Activated CD8-positive, alpha-beta T cell treated with anti-CD3 and anti-CD28 coated beads for 36 hours (primary cell): Measurements from ENCODE around the gene BBS1. TPM values are rescaled to one million over a fixed set of nuclear protein-coding genes. Genes with fewer than 3 reads are reported as not detected.
"Not testable (repeated sequence)": the region's sequence is repeated elsewhere in the genome, so short reads cannot be mapped to it uniquely, and the experiment has no call there.

Source experiments
- ATAC-seq: fragments of 200-7000 bp; cut with Tn5 transposase; one replicate; pipeline ENCODE4 v1.10.0; 2021; ENCODE audit warnings: mild to moderate bottlenecking, moderate library complexity
- CTCF ChIA-PET: fragments of 350-600 bp; sonication (Branson Sonifier 250); formaldehyde crosslinking; loops from one replicate; lab custom pipeline; 2021; ENCODE audit warnings: antibody characterized with exemption; lab: Charles Lee
- POLR2A ChIA-PET: fragments of 350-600 bp; sonication (Branson Sonifier 250); formaldehyde crosslinking; loops from one replicate; lab custom pipeline; 2021; ENCODE audit warnings: antibody characterized with exemption; lab: Charles Lee
- DNase-seq: peaks from one replicate; pipeline ENCODE4 v3.0.0-alpha.2; 2020
- H3K27ac Mint-ChIP-seq: one replicate; pipeline ENCODE4 v1.8.0; 2021; ENCODE audit warnings: mild to moderate bottlenecking, mixed read lengths
- H3K27me3 Mint-ChIP-seq: one replicate; pipeline ENCODE4 v1.8.0; 2021; ENCODE audit warnings: mixed read lengths
- H3K36me3 Mint-ChIP-seq: one replicate; pipeline ENCODE4 v1.8.0; 2021; ENCODE audit warnings: low read depth, mixed read lengths
- H3K4me1 Mint-ChIP-seq: one replicate; pipeline ENCODE4 v1.8.0; 2021; ENCODE audit warnings: low read depth, mixed read lengths
- H3K4me3 Mint-ChIP-seq: one replicate; pipeline ENCODE4 v1.8.0; 2021; ENCODE audit warnings: mild to moderate bottlenecking, moderate library complexity, mixed read lengths
- H3K9me3 Mint-ChIP-seq: one replicate; pipeline ENCODE4 v1.8.0; 2021; ENCODE audit warnings: mixed read lengths
- intact Hi-C: fragments of 100-400 bp; cut with micrococcal nuclease; formaldehyde crosslinking; loops from one replicate; pipeline ENCODE4 v1.10.0; 2022
- total RNA-seq, 2 experiments: library from RNA; stranded (reverse); gene quantifications; one replicate each; pipeline ENCODE4 v1.2.3, GENCODE V29; 2021
- TF ChIP-seq, protein P1 (sequence below): fragments of 200-600 bp; IDR thresholded peaks from one replicate; pipeline ENCODE4 v1.8.0; 2022; ENCODE audit warnings: antibody characterized with exemption, mild to moderate bottlenecking

The BBS1 gene
- total RNA-seq, 2 experiments from 2014 or later = 7.7 to 7.9 TPM

DNA sequence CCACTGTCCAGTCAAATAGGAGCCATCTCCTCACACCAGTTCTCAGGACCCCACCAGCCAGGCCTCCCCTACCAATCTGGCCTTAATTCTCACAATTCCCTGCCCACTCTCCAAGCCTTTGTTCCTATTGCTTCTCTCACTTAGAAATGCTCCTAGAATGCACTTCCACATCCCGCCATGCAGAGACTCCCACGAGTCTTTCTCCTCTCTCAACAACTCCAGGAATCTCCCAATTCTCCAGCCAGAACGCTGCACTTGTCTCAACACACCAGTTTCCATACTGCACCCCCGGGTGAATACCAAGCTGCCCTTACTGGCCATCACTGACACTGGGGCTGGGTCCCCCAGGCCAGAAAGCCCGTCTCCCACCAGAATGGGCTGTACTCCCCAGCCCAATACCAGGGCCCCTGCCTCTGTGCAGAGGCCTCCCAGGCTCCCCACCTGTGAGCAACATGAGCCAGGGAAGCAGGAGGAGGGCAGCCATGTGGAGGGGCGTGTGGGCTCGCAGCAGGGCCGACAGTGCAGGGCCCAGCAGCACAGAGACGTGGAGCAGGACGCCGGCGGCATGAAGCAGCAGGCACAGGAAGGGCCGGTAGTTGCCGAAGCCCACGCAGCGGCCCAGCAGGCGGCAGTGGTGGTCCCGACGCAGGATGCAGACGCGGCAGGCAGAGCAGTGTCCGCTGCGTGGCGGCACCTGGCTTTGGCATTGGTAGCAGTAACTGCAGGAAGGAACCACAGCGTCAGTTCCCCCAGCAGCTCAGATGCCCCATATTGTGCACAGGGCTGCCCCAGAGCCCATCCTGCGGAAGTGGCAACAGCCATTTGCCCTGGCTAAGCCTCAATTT is 33.0 kb downstream of the BBS1 start:
- peaks cover 17% of the 10 kb centered on the region for H3K4me1 Mint-ChIP-seq
- CTCF ChIA-PET = interaction anchor here (0.8 to 1.4 kb wide), 4 partner anchors 9 to 291 kb away, joined by 3 read pairs; partner anchors contain the start of gene MRPL11
- peaks cover 12% of the 10 kb centered on the region for H3K36me3 Mint-ChIP-seq
- intact Hi-C loops = loop anchor here (10.0 kb wide), 2 partner anchors 59 to 131 kb away; partner anchors contain the start of genes DPP3 and RBM4B
- POLR2A ChIA-PET = interaction anchor here (0.6 to 1.4 kb wide), 4 partner anchors 10 to 1605 kb away, joined by 3 to 7 read pairs (median 4); no protein-coding TSS in a partner anchor
- H3K4me3 Mint-ChIP-seq = peak overlapping the region; percentile 75
- ATAC-seq (peak; percentile 63), DNase-seq (peak; percentile 86)
- H3K9me3 Mint-ChIP-seq = no peaks in the 10 kb centered on the region
- TF ChIP-seq, protein P1, sequence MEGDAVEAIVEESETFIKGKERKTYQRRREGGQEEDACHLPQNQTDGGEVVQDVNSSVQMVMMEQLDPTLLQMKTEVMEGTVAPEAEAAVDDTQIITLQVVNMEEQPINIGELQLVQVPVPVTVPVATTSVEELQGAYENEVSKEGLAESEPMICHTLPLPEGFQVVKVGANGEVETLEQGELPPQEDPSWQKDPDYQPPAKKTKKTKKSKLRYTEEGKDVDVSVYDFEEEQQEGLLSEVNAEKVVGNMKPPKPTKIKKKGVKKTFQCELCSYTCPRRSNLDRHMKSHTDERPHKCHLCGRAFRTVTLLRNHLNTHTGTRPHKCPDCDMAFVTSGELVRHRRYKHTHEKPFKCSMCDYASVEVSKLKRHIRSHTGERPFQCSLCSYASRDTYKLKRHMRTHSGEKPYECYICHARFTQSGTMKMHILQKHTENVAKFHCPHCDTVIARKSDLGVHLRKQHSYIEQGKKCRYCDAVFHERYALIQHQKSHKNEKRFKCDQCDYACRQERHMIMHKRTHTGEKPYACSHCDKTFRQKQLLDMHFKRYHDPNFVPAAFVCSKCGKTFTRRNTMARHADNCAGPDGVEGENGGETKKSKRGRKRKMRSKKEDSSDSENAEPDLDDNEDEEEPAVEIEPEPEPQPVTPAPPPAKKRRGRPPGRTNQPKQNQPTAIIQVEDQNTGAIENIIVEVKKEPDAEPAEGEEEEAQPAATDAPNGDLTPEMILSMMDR = peak; percentile 64
- peak overlapping the region; percentile 86 for H3K27ac Mint-ChIP-seq
- H3K27me3 Mint-ChIP-seq = no peaks in the 10 kb centered on the region

DNA sequence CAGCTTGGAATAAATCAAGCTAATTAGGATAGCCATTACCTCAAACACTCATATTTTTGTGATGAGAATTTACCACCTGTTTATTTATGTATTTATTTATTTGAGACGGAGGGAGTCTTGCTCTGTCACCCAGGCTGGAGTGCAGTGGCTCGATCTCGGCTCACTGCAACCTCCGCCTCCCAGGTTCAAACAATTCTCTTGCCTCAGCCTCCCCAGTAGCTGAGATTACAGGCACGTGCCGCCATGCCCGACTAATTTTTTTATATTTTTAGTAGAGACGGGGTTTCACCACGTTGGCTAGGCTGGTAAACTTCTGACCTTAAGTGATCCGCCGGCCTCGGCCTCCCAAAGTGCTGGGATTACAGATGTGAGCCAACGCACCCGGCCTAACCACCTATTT is 34.5 kb downstream of the BBS1 start:
- POLR2A ChIA-PET = interaction anchor here (0.6 to 2.5 kb wide), 6 partner anchors 35 to 184 kb away, joined by 3 to 21 read pairs (median 3); partner anchors contain the start of genes RBM4 and RBM4B
- CTCF ChIA-PET = interaction anchor here (1.2 to 2.8 kb wide), 5 partner anchors 34 to 159 kb away, joined by 3 to 23 read pairs (median 4); partner anchors contain the start of genes BBS1, CCDC87, CCS and RBM4B
- intact Hi-C loops = loop anchor here (10.0 kb wide), 2 partner anchors 60 to 130 kb away; partner anchors contain the start of genes DPP3 and RBM4B
- not testable (repeated sequence) for ATAC-seq, H3K9me3 Mint-ChIP-seq, DNase-seq, H3K27me3 Mint-ChIP-seq
- Mint-ChIP-seq H3K27ac (peak overlapping the region; percentile 83), H3K4me3 (peak overlapping the region; percentile 85), H3K36me3 (peaks cover 10% of the 10 kb centered on the region), H3K4me1 (peaks cover 17% of the 10 kb centered on the region)

DNA sequence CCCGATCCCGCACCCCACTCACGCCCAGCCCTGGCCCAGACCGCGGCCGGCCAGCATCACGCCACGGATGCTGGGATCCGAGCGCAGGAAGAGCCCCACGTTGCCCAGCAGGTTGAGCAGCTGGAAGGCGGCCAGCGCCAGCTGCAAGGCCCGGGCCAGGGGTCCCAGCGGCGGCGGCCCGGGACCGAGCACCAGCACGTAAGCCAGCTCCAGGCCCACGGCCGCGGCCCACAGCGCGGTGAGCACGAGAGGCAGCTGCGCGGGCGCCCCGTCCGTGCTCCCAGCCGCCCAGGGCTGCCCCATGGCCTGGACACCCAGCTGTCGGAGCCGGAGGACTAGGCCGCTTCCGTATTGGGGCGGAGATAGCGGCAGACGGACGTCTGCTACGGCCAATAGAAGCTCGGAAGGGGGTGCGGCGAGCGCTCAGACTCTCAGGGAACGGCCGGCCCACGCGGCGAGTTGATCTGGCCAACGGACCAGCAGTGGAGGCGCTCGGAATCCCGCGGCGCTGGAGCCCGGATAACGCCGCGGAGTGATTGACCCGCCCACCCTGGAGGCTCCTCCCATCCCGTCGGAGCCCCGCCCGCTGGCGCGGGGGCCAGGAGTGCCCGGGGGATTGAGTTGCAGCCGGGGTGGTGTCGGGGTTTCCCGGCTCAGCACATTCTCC is 35.4 kb downstream of the BBS1 start, which contains the start of gene ZDHHC24:
Gene ZDHHC24, minus strand, starts transcription at position 348 of the 667 bp plus-strand sequence. Its CDS starts 45 bp downstream, at position 303.
- intact Hi-C loops = loop anchor here (10.0 kb wide), 2 partner anchors 61 to 129 kb away; partner anchors contain the start of genes DPP3 and RBM4B
- ChIA-PET POLR2A (interaction anchor here (0.6 to 2.5 kb wide), 11 partner anchors 13 to 132 kb away, joined by 3 to 21 read pairs (median 3); partner anchors contain the start of genes MRPL11, RBM14, RBM4 and RBM4B), CTCF (interaction anchor here (0.8 to 2.8 kb wide), 9 partner anchors 13 to 160 kb away, joined by 3 to 23 read pairs (median 4); partner anchors contain the start of genes BBS1, CCDC87, CCS and DPP3)

DNA sequence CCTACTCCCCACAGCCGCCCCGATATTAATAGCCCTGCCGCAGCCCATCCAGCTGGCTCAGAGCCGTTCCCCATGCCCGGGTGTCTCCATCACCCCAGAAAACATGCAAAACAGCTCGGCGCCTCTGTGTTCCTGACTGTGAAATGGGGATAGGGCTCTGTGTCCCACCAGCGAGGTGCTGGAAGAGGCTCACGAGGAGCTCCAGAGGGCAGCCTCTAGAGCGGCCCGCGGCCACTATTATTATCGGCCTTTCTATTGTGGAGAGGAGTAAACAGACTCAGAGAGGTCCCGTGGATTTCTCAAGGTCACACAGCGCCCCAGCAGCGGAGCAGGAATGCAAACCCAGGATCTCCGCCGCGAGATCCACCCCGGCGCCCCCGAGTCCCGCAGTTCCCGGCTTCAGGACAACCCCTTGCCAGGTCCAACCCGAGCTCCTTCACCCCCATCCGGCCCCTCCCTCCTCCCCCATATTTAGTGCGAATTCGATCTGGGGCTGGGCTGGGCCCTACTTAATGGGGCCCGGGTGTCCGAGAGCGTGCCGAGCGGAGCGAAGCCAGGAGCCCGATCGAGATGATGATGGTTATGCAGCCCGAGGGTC is 36.0 kb downstream of the BBS1 start, which contains the start of gene ACTN3:
Gene ACTN3, plus strand, starts transcription at position 536 of the 598 bp plus-strand sequence. Its CDS starts 35 bp downstream, at position 571.
- Mint-ChIP-seq H3K4me3 (peak within 1 kb of the TSS; percentile 85), H3K4me1 (peaks cover 17% of the 10 kb centered on the region), H3K9me3 (no peaks in the 10 kb centered on the region), H3K27me3 (no peaks in the 10 kb centered on the region), H3K36me3 (peaks cover 6% of the 10 kb centered on the region), H3K27ac (peak within 1 kb of the TSS; percentile 37)
- TF ChIP-seq, protein P1 = no peak
- ChIA-PET CTCF (interaction anchor here (1.0 to 2.8 kb wide), 6 partner anchors 13 to 131 kb away, joined by 3 to 23 read pairs (median 4); partner anchors contain the start of genes CCDC87, CCS, DPP3 and RBM4B), POLR2A (interaction anchor here (0.5 to 2.5 kb wide), 9 partner anchors 39 to 668 kb away, joined by 3 to 21 read pairs (median 4); partner anchors contain the start of genes MRPL11, RBM14, RBM4 and RBM4B)
- peak; percentile 1 for ATAC-seq
- DNase-seq = peak; percentile 26
- intact Hi-C loops = loop anchor here (10.0 kb wide), 2 partner anchors 62 to 128 kb away; partner anchors contain the start of genes DPP3 and RBM4B

More for the DNA sequence above, 35.4 kb downstream of the BBS1 start, which contains the start of gene ZDHHC24:
- ATAC-seq (peak; percentile 90), DNase-seq (peak; percentile 96)
- peak within 1 kb of the TSS; percentile 85 for H3K4me3 Mint-ChIP-seq
- TF ChIP-seq, protein P1 = no peak
- H3K27ac Mint-ChIP-seq = peak within 1 kb of the TSS; percentile 83
- no peaks in the 10 kb centered on the region for H3K9me3 Mint-ChIP-seq
- no peaks in the 10 kb centered on the region for H3K27me3 Mint-ChIP-seq
- peaks cover 10% of the 10 kb centered on the region for H3K36me3 Mint-ChIP-seq
- H3K4me1 Mint-ChIP-seq = peaks cover 17% of the 10 kb centered on the region
